Hepatic stellate cell (primary cell): ENCODE measurements around the gene NLRP3.
A peak's percentile ranks its signal among the peaks of the same experiment; 100 is the strongest.

Experiments used
- DNase-seq: peaks from one replicate; pipeline ENCODE4 v3.0.0; 2011; ENCODE audit warnings: low spot score

The NLRP3 gene

DNA sequence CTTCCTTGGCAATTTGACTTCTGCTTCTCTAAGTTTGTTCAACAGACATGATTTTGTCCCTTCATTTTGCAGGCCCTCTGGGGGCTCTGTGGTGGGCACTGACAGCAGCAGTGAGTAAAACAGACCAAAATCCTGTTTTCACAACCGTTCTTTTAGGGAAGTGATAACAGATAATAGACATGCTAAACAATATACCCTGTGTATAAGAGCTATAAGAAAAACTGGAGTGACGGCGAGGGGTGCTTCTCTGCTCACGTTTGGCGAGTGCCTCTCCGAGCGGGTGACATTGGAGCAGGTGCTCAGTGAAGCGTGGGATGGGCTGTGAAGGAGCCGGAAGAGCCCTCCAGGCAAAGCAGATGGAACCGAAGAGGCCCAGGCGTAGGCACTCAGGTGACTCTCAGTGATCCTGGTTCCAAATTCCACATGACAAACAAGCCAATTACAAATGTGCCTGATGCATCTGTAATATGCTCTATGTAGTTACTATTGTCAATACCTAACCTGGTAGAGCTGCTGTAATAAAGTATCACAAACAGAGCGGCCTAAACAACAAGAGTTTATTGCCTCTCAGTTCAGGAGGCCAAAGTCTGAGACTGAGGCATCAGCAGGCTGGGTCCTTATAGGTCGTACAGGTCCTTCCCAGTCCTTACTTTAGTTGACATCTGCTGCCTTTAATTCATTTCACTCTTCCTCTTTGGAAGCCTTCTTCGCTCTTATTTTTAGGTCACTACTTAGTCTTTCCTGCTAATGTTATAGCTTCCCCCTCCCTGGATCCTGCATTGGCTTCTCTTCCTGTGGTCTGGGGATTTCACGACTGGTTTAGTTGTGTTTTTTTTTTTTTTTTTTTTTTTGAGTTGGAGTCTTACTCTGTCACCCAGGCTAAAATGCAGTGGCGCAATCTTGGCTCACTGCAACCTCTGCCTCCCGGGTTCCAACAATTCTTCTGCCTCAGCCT, 21.9 kb downstream of the NLRP3 start:
- DNase-seq, result no peak

DNA sequence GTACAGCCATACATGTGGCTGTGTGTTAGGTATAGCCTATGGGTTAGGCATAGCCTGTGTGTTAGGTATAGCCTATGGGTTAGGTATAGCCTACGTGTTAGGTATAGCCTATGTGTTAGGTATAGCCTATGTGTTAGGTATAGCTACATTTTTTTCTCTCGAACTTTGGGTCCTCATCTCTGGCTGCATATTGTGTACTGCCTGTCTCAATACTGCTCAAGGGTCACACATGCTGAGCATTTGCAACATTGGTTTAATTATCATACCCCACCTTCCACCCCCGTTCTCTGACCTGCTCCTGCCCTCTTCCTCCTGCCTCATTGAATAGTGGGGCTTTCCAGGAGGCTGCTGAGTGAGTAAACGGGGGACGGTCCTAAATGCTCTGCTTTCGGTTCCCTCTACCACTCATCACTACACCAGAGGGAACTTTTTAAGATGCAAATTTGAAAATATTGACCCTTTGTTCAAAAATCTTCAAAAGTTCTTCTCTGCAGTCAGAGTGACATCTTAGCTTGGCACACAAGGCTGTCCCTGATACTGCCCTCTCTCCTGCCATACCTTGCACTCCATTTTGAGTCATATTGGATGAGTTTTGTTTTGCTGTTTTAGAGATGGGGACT, 24.1 kb downstream of the NLRP3 start:
- no peak for DNase-seq

DNA sequence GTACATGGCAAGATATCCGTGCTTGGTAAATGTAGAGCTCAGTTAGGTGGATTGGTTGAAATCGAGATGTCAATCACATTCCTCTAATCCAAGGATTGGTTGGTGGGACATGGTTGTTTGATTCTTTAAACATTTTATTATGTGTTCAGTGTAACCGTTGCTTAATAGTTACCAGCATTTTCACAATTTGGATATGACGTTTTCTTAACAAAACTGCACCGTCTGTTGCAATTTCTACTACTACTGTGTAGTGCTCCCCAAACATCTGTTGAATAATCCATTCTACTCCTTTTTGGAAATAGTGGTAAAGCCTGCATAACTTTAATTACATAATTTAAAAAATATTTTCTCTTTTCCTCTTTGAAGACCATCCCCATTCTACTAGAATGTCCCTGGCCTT, 25.6 kb downstream of the NLRP3 start:
- DNase-seq, result no peak

DNA sequence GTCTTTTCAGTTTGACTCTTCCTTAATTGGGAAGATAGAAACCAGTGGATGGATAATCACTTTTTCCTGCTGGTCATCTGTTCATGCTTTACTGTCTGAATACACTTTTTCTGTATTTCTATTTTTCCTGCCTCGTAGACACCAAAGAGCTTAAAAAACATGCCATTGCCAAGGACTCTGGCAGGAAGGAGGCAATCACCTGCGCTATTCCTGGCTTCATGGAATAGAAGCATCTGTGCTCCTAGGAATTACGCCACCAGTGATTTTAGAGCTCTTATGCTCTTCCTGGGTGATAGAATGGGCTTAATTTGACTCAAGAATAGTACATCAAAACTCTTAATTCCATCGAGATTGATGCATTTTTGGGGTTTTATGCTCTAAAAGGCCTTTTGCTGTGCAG, 26.2 kb downstream of the NLRP3 start:
- DNase-seq, result no peak

DNA sequence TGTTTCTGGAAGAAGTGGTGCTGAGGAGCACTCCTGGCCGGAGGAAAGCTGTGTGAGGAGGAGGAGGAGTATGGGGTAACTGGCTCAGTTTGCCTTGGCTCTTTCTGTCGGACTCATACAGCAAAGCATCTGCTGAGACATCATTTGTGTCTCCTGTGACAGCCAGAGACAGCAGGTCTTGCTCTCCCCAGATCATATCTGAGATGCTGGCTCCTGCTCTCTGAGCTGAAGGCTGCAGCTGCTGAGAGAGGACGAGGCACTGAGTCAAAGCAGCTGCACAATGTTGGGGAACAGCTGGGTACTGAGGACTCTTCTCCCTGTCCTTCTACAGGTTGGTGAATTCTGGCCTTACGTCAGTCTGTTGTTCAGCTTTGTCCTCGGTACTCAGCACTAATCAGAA, 27.7 kb downstream of the NLRP3 start:
- DNase-seq, result no peak

DNA sequence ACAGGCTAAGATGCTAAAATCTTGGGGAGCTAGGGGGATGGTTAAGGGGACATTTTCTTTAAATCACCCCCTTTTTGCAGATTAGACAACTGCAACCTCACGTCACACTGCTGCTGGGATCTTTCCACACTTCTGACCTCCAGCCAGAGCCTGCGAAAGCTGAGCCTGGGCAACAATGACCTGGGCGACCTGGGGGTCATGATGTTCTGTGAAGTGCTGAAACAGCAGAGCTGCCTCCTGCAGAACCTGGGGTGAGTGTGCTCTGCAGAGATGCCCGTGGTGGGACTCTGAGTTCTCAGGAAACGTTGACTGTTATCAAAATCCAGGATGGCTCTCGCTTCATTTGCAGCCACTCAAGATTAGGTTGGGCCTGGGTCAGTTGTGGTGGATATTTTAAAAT, 28.6 kb downstream of the NLRP3 start:
- no peak for DNase-seq

DNA sequence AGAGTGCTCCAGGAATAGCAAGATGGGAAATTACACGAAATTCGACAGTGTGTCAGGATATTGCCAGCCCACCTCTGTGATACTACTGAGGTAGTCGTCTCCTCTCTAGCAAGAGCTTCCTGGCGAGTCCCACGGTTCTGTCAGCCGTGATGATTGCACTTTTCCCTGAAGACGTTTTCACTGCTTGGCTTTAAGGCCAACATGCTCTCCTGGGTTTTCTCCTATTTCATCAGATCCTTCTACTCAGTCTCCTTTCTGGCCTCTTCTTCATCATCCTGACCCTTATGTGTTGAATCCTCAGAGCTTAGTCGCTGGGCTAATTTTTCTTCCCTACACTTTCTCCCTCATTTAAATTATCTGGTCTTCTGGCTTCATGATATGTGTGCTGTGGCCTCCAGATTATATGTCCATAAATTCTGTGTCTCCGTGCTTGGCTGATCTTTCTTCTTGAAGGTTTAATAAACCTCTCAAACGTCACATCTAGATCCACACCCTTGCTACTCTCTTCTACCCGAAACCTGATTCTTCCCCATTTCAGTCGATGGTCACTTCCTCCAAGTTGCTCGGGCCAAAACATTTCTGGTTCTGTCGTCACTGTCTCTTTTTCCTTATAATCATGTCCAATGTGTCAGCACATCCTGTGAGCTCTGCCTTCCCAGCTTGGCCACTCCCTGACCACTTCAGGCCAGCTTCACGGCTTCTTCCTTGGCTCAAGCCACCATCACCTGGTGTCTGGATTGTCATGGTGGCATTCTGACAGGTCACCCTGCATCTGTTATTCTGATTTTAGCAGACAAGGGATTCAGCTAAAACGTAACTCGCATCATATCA, 29.8 kb downstream of the NLRP3 start:
- DNase-seq, result no peak

DNA sequence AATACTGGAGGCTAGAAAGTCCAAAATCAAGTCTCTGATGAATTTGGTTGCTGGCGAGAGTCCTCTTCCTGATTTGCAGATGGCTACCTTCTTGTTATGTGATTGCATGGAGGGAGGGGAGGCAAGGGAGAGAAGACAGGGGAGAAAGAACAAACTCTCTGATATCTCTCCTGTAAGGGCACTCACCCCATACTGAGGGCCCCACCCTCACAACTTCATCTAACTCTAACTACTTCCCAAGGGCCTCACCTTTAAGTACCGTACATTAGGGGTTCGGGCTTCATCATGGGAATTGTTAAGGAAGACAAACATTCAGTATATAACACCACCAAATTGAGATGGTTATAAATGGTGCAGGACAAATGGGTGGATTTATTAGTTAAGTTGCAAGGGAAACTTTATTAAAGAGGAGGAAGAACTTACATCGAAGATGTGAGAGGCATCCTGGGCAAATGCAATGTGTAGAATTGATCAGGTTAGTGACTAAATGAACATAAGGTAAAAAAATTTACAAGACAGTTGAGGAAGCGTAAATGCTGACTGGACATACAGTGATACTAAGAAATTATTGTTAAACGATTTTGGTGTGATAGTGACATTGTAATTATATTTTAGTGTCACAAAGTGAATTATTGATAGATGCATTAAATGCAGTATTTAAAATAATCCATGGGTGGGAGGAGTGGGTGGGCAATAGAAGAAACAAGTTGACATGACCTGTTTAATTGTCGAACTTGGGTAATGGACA, 31.4 kb downstream of the NLRP3 start:
- no peak for DNase-seq

DNA sequence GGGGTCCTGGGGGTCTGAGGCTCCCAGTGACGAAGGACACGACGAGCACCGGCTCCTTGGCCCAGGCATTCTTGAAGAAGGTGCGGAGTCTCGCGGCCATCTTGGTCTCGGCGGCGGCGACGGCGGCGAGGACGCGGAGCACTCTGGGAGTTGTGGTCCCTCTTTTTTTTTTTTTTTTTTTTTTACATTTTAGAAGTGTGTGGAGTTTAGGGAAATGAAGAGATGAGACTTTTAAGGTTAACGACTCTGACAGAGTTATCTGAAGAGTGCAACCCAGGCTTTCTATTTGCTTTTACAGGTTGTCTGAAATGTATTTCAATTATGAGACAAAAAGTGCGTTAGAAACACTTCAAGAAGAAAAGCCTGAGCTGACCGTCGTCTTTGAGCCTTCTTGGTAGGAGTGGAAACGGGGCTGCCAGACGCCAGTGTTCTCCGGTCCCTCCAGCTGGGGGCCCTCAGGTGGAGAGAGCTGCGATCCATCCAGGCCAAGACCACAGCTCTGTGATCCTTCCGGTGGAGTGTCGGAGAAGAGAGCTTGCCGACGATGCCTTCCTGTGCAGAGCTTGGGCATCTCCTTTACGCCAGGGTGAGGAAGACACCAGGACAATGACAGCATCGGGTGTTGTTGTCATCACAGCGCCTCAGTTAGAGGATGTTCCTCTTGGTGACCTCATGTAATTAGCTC, 32.3 kb downstream of the NLRP3 start:
- peak; percentile 62 for DNase-seq

DNA sequence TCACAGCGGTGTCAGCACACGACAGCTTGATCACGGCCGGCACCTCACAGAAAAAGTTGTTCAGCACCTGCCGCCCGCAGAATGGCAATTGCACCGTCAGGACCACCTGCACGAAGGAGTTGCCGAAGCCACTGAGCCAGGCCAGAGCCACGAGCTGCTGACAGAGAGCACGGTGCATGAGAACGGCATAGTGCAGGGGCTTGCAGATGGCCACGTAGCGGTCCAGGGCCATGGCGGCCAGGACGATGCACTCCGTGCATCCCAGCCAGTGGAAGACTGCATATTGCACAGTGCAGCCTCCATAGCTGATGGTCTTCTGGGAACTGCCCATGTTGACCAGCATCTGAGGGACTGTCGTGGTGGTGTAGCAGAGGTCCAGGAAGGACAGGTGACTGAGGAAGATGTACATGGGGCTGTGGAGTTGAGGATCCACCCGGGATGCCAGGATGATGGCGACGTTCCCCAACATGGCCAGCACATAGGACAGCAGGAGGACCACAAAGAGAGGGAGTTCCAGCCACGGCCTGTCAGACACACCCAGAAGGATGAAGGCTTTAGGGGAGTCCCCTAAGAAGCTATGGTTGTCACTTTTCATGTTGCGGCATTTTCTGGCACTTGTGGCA, 35.5 kb downstream of the NLRP3 start:
- no peak for DNase-seq

DNA sequence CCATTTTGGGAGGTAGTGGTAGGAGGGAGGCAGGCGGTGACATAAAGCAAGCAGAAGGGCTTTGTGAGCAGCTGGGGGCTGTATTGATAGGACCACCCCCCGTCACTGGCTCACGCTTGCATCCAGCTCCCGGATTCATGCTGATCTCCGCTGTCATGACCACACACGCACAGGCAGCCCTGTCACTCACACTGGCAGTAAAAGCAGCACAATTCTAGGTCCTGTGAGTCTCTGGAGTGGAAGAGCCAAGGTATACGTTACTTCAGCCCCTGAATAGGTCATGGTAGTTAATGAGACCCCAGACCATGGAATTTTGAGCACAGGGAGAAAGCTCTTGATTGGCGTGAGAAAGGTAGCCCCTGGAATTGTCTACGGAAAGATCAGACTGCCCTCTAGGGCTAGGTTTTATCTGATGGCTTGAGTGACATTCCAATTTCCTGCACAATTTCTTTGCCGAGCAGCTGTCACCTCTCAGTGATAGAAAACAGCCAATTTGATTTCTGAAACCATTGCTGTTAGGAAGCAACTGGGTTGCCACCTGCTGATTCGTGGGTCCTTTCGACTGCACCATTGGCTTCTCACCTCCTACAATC, 36.6 kb downstream of the NLRP3 start:
- no peak for DNase-seq

DNA sequence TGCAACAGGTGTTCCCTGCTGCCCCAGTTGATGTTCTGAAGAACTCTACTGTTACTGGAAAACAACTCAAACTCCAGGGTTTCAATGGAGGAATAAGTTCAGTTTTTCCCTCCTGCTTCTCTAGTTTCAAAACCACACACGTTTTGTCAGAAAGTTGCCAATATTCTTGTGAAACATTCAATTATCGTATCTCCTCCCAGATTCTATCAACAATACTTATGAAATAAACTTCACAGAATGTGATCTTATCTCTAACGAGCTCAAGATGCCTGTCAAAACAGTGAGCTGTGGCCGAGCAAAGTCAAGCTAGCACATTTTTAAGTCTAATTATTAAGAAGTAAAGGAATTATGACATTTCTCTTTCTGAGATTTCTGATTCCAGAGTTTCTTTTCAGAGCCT, 37.3 kb downstream of the NLRP3 start:
- no peak for DNase-seq

DNA sequence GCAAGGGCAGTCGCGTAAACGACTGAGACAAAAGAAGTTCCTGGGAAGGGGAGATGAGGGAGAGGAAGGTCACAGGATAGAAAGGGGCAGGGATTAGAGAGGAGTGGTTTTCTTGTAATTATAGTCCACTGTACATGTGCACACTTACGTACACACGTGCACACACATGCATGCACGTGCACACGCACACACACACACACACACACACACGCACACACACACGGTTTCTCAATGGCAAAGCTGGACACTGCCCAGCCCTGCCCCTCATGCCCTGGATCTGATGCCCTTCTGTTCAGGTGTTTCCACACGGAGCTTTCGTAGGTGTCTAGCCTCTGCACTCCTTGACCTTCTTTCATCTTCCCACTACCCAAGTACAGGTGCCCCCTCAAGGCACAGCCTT, 38.0 kb downstream of the NLRP3 start:
- no peak for DNase-seq

DNA sequence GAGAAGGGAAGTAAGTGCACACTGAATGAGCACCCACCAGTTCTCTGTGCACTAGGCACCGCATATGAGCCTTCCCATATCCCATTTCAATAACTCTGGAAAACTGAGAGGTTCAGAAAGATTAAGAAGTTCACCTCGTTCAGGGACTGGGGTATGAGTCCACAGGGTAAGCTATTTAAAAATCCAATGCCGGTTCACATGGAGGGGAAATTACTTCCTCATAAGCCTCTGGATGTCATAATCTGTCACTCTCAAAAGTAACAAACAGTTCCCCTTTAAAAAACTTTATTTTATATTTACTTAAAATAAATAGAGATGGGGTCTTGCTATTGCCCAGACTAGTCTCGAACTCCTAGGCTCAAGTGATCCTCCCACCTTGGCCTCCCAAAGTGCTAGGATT, 40.0 kb downstream of the NLRP3 start:
- DNase-seq, result no peak

DNA sequence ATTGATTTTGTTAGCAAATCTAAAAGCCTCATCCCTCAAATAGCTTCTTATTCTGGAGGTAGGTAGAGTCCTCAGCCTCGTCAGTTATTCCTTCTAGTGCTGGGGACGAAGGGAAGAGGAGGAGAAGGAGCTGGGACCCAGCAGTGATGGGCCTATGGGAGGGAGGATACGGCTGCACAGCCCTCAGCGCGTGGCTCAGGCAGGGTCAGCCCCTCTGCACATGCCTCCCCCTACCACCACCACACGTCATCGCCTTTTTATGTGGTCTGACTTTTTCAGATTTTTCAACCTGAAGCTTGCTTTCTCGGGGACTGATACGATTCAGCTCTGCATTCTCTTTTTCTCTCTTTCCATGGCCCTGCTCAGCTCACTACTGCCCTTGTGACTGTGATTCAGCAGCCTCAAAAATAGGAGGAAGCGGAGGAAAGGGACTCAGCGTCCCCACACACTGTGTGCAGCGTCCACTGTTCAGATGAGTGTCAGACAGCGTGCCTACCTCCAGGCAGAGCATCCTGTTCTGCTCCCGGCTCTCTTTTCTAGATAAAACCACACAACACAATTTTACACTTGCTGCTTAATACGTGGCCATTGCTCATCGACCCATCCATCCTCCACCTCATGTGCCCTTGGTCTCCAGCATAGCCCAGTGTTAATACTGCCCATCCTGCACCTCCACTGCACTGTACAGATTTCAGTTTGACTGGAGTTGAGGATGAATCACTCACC, 41.1 kb downstream of the NLRP3 start:
- DNase-seq, result no peak

DNA sequence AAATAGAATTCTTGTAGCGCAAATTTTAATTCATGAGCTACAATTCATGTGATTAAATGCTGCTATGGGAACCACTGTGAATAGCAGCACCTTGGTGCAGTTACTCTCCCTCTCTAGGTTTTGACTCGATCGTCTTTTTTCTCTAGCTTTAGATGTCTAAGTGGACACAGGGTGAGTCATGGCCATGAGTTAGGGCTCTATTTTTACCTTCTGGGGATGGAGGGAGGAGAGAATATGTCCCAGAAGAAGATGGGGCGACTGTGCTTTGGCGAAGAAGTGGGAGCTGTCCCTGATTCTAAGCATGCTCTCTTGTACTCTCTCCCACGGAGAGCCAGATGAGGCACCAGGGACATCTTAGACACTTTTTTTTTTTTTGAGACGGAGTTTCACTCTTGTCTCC, 43.5 kb downstream of the NLRP3 start:
- DNase-seq, result no peak

DNA sequence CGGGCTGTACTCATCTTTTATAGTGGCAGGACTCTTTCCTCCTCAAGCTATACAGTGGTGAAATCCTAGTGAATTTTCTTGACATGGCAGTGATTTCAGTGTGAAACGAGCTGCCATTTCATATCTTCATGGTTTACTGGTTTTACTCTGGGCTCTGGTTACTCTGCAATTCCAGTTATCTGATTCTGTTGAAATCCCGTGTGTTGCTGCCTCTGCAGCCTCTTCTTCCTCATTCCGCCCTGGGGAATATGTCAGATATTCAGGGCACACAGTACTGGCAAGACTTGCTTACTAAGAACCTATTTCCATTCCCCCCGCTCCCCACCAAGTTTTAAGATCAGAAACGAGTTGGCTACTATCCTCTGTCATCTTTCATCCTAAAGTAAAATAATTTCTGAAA, 49.8 kb downstream of the NLRP3 start:
- no peak for DNase-seq

DNA sequence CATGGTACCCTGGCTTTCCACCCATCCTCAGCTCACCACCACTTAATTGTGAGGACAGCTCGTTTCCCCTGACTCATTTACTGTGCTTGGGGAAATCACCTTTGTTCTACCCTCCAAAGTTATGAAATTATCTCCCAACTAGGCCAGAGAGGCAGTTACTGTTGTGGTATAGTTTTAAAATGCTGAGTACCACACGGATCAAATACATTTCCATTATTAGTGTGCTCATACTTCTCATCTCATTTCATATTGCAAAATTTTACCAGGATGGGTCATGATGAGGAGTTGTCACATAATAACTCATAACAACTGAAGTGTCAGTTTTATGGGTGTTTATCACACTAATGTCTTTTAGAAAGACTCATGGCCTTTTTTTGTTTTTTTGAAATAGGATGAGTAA, 51.2 kb downstream of the NLRP3 start:
- DNase-seq, result no peak

DNA sequence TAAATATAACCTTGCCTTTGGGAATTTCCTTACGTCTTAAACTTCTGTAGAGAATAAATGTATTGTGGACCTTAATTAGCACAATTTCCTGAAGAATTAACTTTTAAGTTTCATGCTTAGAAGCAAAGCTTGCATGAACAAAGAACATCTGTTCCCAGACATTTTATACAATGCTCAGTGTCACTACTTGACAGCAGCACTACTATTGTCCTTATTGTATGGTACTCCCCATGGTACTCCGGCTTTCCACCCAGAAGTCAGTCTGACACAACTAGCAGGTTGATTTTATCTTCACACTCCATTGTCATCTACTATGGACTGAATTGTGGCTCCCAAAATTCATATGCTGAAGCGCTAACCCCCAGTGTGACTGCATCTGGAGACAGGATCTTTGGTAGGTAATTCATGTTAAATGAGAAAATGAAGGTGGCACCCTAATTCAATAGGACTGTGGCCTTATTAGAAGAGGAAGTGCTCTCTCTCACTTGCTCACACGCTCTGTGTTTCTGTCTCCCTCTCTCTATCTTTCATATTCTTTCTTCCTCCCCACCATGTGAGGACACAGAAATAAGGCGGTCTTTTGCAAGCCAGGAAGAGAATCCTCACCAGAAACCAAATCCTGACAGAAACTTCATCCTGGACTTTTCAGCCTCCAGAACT, 52.6 kb downstream of the NLRP3 start:
- DNase-seq, result no peak
